GM18502 (cell line): ENCODE measurements around the gene TMEM116.
"Not testable (repeated sequence)": the region's sequence is repeated elsewhere in the genome, so short reads cannot be mapped to it uniquely, and the experiment has no call there.

Experiments used
- ATAC-seq: cut with Tn5 transposase; IDR thresholded peaks from one replicate; pipeline ENCODE4 v1.9.1; 2021; ENCODE audit warnings: mild to moderate bottlenecking; ENCODE audit not compliant: unreplicated experiment, poor library complexity

The TMEM116 gene

GRCh38 chr12:112010415-112011344, 2.3 kb downstream of the TMEM116 start:
- ATAC-seq, result no peak

GRCh38 chr12:112009596-112009995, 3.4 kb downstream of the TMEM116 start:
- not testable (repeated sequence) for ATAC-seq

- ATAC-seq, result no peak
Observed at GRCh38 chr12:112008918-112009317, 4.0 kb downstream of the TMEM116 start.

- ATAC-seq, result no peak
Observed at GRCh38 chr12:112007945-112008344, 5.0 kb downstream of the TMEM116 start.

- ATAC-seq, result no peak
Observed at GRCh38 chr12:112005419-112006395, 7.3 kb downstream of the TMEM116 start.

GRCh38 chr12:112004041-112004440, 8.9 kb downstream of the TMEM116 start:
- no peak for ATAC-seq

- no peak for ATAC-seq
Observed at GRCh38 chr12:112001576-112001975, 11.4 kb downstream of the TMEM116 start.

GRCh38 chr12:112000820-112001219, 12.1 kb downstream of the TMEM116 start:
- ATAC-seq, result no peak

GRCh38 chr12:111999129-111999528, 13.8 kb downstream of the TMEM116 start:
- not testable (repeated sequence) for ATAC-seq

GRCh38 chr12:111998015-111998414, 14.9 kb downstream of the TMEM116 start:
- no peak for ATAC-seq

- no peak for ATAC-seq
Observed at GRCh38 chr12:111997300-111997699, 15.7 kb downstream of the TMEM116 start.

GRCh38 chr12:111995782-111996480, 17.0 kb downstream of the TMEM116 start:
- ATAC-seq, result no peak

- ATAC-seq, result not testable (repeated sequence)
Observed at GRCh38 chr12:111994211-111995111, 18.5 kb downstream of the TMEM116 start.

- ATAC-seq, result no peak
Observed at GRCh38 chr12:111993292-111994150, 19.4 kb downstream of the TMEM116 start.

- no peak for ATAC-seq
Observed at GRCh38 chr12:111992464-111992863, 20.5 kb downstream of the TMEM116 start.

- ATAC-seq, result no peak
Observed at GRCh38 chr12:111991946-111992345, 21.0 kb downstream of the TMEM116 start.

GRCh38 chr12:111991535-111991934, 21.4 kb downstream of the TMEM116 start:
- ATAC-seq, result no peak

GRCh38 chr12:111984820-111985219, 28.1 kb downstream of the TMEM116 start:
- no peak for ATAC-seq
